ENCODE results near the gene CCDC27.

CCDC27 gene

GRCh38 chr1:3752400-3752945 lies at the start of gene CCDC27:
CCDC27 (plus strand) TSS chr1:3752450; CDS start chr1:3752482, 32 bp downstream.
- DNase-seq = no peak

- no peak for DNase-seq
Measured at GRCh38 chr1:3702528-3702927, 49.7 kb upstream of the CCDC27 start.

- DNase-seq = no peak
Measured at GRCh38 chr1:3702990-3703728, 49.1 kb upstream of the CCDC27 start.

DNA sequence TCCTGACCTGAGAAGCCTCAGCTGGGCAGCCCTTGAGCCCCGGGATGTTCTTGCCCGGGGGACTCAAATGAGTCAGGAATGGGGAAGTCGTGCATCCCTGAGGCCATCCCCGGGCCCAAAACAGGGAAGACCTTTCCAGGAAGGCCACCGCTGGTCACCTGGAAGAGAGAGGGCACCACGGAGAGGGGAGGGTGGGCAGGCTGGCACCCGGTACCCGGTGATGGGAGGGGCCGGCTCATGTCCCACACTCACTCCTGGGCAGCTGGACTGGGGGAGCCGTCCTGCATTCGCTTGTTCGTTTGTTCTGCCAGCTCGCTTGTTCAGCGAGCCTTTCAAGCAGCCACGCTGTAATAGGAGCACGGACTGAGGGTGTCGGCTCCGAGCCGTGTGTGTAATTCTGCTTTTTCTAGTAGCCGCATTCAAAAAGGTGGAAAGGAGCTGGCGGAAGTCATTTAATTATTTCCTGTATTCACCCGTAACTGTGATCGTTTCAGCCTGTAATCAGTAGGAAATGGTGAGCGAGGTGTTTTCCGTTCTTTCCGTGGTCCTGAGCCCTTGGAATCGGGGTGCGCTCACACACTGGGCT lies 48.4 kb upstream of the CCDC27 start:
- no peak for DNase-seq

DNA sequence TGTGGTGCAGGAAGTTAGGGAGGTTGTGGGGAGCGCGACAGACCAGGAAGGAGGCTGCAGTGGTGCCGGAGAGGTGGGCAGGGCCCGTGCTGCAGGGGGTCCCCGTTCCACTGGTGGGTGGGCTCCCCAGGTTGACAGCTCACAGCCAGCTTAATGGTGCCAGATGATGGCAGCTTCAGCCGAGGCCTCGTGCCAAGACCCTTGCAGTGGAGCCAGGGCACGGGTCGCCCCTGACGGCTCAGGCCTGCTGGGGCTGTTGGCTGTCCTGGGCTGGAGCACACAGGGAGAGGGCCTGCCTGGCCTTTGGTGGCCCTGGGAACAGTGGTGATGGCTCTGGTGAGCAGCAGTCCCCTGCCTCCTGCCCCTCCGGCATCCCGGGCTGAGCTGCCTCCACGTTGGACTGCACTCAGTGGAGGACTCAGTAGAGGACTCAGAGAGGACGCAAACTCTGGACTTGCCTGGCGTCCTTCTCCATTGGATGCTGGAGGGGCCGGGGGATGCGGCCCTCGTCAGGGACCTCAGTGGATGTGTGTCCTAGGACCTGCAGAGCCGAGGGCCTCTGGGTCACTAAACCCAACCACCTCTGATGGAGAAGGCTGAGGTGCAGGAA lies 46.8 kb upstream of the CCDC27 start:
- no peak for DNase-seq

- no peak for DNase-seq
Measured at GRCh38 chr1:3706651-3707297, 45.5 kb upstream of the CCDC27 start.

DNA sequence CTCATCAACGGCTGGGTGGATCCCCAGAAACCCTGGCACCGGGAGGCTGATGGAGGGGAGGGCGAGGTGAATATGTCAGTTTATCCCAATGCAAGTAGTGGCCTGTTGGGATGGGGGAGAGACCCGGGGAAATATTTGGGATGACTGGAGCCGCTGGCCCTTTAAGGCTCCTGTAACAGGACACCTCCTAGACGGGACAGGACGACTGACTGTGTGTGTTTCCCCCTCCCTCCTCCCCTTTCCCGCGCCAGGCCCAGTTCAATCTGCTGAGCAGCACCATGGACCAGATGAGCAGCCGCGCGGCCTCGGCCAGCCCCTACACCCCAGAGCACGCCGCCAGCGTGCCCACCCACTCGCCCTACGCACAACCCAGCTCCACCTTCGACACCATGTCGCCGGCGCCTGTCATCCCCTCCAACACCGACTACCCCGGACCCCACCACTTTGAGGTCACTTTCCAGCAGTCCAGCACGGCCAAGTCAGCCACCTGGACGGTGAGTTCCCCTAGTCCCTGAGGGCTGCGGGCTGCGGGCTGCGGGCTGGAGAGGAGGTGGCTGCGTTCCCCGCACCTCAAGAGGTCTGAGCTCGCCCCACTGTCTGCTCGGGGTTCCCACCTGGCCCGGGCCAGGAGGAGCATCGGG lies 44.8 kb upstream of the CCDC27 start:
- no peak for DNase-seq

DNA sequence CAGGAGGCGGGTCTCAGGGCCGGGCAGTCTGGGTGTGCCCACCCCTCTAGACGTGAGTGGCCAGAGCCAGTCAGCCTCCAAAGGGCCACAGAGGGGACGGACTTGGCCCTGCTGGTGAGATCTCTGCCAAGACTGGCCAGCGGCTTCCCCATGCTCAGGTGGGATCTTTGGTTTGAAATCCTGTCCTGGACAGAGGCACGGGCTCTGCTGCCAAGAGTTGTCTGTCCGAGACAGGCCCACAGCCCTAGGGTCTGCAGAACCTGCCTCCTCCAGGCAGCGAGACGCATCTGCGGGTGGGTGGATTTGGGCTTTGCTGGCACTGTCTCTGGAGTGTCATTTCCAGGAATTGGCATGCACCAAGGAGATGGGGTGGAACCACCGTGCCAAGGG lies 44.3 kb upstream of the CCDC27 start:
- no peak for DNase-seq

GRCh38 chr1:3708791-3709190 lies 43.5 kb upstream of the CCDC27 start:
- DNase-seq = no peak

DNA sequence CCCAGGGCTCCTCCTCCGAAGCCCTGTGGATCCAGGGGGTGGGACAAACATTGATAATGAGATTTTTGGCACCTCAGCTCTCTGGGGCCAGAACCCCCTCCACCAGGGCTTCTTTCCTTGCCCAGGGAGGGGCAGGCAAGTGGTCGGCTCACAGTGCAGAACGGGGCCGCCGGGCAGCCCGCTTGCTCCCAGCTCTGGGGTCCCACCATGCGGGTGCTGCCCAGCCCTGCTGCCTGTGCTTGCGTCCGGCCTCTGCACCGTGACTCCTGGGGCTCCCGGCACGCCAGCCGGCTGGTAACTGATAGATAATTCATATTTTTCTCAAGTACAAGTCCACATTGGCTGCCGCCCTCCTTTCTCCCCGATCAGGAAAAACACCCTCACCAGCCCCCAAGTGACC lies 42.0 kb upstream of the CCDC27 start:
- DNase-seq = no peak

DNA sequence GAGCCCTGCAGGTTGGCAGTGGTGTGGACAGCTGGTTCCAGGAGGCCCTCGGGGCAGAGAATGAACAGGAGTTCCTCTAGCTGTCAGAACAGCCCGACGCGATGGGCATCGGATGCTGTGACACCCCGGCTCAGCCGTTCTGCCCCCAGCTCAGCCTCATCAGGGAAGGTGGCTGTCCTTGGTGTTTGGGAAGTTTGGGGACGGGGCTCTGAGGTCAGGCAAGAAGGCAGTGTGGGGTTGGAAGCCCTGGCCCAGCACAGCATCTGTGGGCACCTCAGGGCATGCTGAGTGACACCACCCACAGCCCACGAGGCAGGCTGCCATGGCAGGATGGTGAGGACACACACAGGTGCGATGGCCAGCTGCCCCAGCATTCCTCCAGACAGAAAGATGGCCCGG lies 40.9 kb upstream of the CCDC27 start:
- DNase-seq = no peak

DNA sequence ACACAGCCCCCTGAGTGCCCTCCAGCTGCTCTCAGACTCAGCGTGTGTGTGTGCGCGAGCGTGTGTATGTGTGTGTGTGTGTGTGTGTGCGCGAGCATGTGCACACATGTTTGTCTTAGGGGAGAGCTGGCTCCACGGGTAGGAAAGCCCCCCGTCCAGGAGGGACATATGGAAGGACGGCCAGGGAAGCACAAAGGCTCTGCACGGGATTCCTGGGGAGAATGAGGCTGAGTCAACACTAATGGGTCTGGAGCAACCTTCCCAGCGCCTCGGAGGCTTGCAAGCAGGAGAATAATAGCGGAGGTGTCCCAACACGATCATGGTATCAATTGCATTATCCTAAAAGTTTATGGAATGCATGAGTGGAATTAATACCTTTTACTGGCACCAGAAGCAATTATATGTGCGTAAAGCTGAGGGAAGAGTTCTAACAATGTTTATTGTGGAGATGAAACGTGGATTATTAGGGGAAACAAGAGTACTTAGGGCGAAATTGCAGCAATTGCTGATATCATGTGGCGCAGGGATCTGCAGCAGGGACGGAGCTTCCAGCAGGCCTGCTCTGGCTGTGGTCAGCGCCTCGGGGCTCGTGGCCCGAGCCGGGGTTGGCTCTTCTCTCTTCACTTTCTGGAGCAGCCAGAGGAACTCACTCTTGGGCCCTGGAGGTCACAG lies 40.3 kb upstream of the CCDC27 start:
- DNase-seq = no peak

DNA sequence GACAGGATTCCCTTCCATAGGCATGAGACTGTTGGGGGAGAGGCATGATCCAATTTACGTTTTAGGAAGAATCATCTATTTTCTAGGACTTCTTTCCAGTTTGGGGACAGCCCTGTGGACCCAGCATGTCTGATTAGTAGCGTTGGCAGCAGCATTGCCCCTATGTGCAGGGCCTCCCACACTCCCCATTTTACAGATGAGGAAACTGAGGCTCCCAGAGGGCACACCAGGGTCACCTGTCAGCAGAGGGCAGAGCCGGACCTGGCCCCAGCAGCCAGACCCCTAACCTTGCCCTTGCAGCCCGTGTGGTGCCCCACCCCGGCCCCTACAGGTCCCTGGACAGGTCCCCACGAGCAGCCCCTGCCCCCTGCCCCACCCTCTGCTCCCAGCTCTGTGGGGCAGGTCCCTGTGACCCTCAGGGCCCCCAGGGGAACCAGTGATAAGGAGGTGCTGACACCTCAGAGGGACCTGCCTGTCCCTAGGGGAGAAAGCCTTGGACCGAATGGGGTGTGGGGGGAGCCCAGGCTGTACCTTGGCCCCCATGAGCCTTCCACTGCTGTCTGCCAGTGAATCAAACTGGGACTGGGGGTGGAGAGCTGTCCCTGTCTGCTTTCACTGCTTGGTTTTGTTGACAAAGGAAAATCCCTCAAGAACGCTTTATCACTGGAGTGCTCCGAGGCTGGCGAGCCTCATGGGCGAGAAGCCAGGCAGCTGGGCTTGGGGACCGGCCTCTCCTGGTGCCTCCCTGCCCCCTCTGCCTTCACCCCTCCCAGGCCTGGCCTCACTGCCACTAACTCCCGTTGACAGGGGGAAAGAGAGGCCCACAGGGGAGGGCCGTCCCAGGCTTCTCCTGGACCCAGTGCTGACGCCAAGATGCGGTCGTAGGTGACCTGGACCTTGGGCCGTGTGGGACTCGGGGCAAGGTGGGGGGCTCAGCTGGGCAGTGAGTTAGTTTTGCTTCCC lies 39.4 kb upstream of the CCDC27 start:
- no peak for DNase-seq

DNA sequence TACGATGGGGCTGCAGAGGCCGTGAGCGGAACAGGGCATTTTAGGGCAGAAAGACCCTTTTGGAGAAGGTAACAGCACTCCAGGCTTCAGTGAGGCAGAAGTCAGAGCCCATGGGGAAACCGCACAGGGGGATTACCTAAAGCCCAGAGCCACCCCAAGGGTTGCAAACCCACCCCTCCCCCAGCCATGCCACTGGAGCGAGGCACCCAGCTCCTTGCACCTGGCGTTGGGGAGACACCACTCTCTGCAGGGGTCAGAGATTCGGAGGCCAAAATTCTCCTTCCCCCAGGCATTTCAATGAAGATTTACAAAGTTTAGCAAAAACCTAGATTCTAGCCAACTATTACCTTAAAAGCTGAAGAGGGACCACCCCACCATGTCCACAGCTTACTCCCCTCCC lies 38.4 kb upstream of the CCDC27 start:
- no peak for DNase-seq

GRCh38 chr1:3714284-3714741 lies 37.9 kb upstream of the CCDC27 start:
- no peak for DNase-seq

GRCh38 chr1:3714814-3715213 lies 37.4 kb upstream of the CCDC27 start:
- no peak for DNase-seq

GRCh38 chr1:3716351-3716750 lies 35.9 kb upstream of the CCDC27 start:
- DNase-seq = peak in 1 of 2 experiments; percentile 21

DNA sequence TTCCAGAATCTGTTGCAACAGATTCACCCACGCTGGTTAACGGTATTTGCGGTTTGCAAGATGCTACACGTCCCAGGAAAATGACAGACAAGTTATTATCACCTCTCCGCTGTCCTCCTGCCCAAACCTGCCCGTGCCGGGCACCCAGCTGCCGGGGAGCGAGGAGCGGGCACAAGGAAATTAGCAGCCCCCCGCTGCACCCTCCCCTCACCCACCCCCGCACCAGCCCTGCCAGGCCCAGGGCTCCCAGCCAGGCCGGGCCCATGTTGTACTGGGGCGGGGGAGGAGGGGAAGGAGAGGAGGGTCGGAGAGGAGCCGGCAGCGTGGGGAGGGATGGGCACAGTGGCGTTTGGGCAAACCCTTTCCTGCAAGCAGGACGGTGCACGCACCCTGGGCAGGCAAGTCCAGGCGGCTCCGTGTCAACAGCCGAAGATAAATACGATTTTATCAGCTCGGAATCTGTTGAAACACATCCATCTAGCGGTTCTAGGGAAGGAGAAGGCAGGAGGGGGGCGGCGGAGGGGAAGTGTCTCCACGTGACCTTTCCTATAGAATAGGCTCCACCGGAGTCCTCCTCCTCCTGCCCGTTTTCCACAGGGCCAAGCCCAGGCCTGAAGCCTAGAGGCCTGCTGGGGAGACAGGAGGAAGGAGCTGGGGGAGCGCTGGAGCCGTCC lies 35.1 kb upstream of the CCDC27 start:
- peak in 1 of 2 experiments; percentile 38 for DNase-seq

GRCh38 chr1:3717715-3718601 lies 34.3 kb upstream of the CCDC27 start:
- DNase-seq = no peak

Data from NCI-H524 (cell line).